GM10266 (cell line): ENCODE data around the gene NGF.
"Not testable (repeated sequence)": the region's sequence is repeated elsewhere in the genome, so short reads cannot be mapped to it uniquely, and the experiment has no call there.

Source experiments
- DNase-seq: peaks from one replicate; pipeline ENCODE4 v3.0.0; 2012; ENCODE audit errors: extremely low spot score
- CTCF ChIP-seq: IDR thresholded peaks from 2 replicates; pipeline ENCODE4 v1.5.1; 2012; ENCODE audit warnings: mild to moderate bottlenecking, low read depth; ENCODE audit not compliant: control insufficient read depth, insufficient read depth; ENCODE audit errors: missing control alignments

NGF gene

GRCh38 chr1:115337633-115338456, at the start of gene NGF:
TSS of gene NGF (minus strand) at chr1:115338249. CDS start at chr1:115286795, 51,454 bp downstream.
- TF ChIP-seq CTCF = no peak
- DNase-seq = no peak

GRCh38 chr1:115383455-115383854, 45.4 kb upstream of the NGF start:
- DNase-seq = not testable (repeated sequence)

- no peak for TF ChIP-seq CTCF
- no peak for DNase-seq
Measured at GRCh38 chr1:115379943-115380342, 41.9 kb upstream of the NGF start.

GRCh38 chr1:115377411-115377810, 39.4 kb upstream of the NGF start:
- DNase-seq = no peak
- no peak for TF ChIP-seq CTCF

GRCh38 chr1:115374598-115374997, 36.5 kb upstream of the NGF start:
- DNase-seq = no peak
- no peak for TF ChIP-seq CTCF

GRCh38 chr1:115373305-115373704, 35.3 kb upstream of the NGF start:
- no peak for TF ChIP-seq CTCF
- no peak for DNase-seq

GRCh38 chr1:115365738-115366137, 27.7 kb upstream of the NGF start:
- no peak for TF ChIP-seq CTCF
- no peak for DNase-seq

- no peak for DNase-seq
- TF ChIP-seq CTCF = no peak
Measured at GRCh38 chr1:115364780-115365155, 26.7 kb upstream of the NGF start.
